Endodermal cell (in vitro differentiated cells): ENCODE results near the gene C19orf85. TPM values are rescaled to one million over a fixed set of nuclear protein-coding genes. Genes with fewer than 3 reads are reported as not detected.

ENCODE experiments used
- DNase-seq: peaks from one replicate; pipeline ENCODE4 v3.0.0-alpha.2; 2017
- H3K27ac ChIP-seq: 2 replicates; pipeline ENCODE4 v1.5.1; 2013; ENCODE audit warnings: mild to moderate bottlenecking, low read depth, low read length, moderate library complexity
- H3K27me3 ChIP-seq: 2 replicates; pipeline ENCODE4 v1.6.1; 2013; ENCODE audit warnings: mild to moderate bottlenecking, low read length, moderate library complexity; ENCODE audit not compliant: insufficient read depth, control insufficient read depth, poor library complexity, severe bottlenecking
- H3K36me3 ChIP-seq: 2 replicates; pipeline ENCODE4 v1.7.0; 2013; ENCODE audit warnings: mild to moderate bottlenecking, low read length, moderate library complexity; ENCODE audit not compliant: control insufficient read depth, insufficient read depth
- H3K4me1 ChIP-seq: one replicate; pipeline ENCODE4 v1.7.0; 2013; ENCODE audit warnings: low read length; ENCODE audit not compliant: control insufficient read depth, insufficient read depth
- H3K4me3 ChIP-seq: 2 replicates; pipeline ENCODE4 v1.5.1; 2013; ENCODE audit warnings: mild to moderate bottlenecking, low read length, moderate library complexity
- H3K9ac ChIP-seq: 2 replicates; pipeline ENCODE4 v1.6.1; 2013; ENCODE audit warnings: mild to moderate bottlenecking, low read length, moderate library complexity; ENCODE audit not compliant: poor library complexity, severe bottlenecking; ENCODE audit errors: extremely low read depth
- H3K9me3 ChIP-seq: 2 replicates; pipeline ENCODE4 v1.6.1; 2013; ENCODE audit warnings: mild to moderate bottlenecking, low read length, moderate library complexity; ENCODE audit not compliant: control insufficient read depth
- H3K27ac Mint-ChIP-seq: 2 replicates; pipeline ENCODE4 v1.8.0; 2020; ENCODE audit warnings: mixed read lengths
- H3K27me3 Mint-ChIP-seq: 2 replicates; pipeline ENCODE4 v1.8.0; 2021; ENCODE audit warnings: mild to moderate bottlenecking, mixed read lengths; ENCODE audit not compliant: insufficient read depth
- H3K36me3 Mint-ChIP-seq: 2 replicates; pipeline ENCODE4 v1.8.0; 2020; ENCODE audit warnings: low read depth, mixed read lengths
- H3K4me1 Mint-ChIP-seq: 2 replicates; pipeline ENCODE4 v1.8.0; 2020; ENCODE audit warnings: mixed read lengths
- H3K4me3 Mint-ChIP-seq: 2 replicates; pipeline ENCODE4 v1.8.0; 2020; ENCODE audit warnings: mild to moderate bottlenecking, moderate library complexity, mixed read lengths
- H3K9me3 Mint-ChIP-seq: 2 replicates; pipeline ENCODE4 v1.8.0; 2020; ENCODE audit warnings: mild to moderate bottlenecking, mixed read lengths
- WGBS, 2 experiments: methylation state at CpG; one replicate each; pipeline versions ENCODE4 v1.1.5 to v1.1.7; 2013; ENCODE audit warnings: missing lambda C conversion rate in 2 of 2, mixed read lengths in 1 of 2; ENCODE audit not compliant: insufficient coverage in 1 of 2, insufficient read length in 1 of 2; 5-methylcytosine and 5-hydroxymethylcytosine counted together
- total RNA-seq, 2 donors: library from RNA; stranded (reverse); fragmentation: NEBNext Ultra II Directional in 1 of 2; extraction: Animal tissue kit (Norgen Biotek cat#: 25700) in 1 of 2; gene quantifications; 2 replicates in 1 of 2; 3 replicates in 1 of 2; pipeline ENCODE4 v1.2.1, GENCODE V29; 2021
- TF ChIP-seq, protein P1 (sequence below): fragments of 200-600 bp; sonication (generic); conservative IDR thresholded peaks from 2 replicates; pipeline ENCODE4 v1.5.0; 2021; ENCODE audit warnings: antibody characterized with exemption, mild to moderate bottlenecking

C19orf85 gene
- total RNA-seq, 2 donors from 2014 or later = 0.62 to 2.3 TPM

DNA sequence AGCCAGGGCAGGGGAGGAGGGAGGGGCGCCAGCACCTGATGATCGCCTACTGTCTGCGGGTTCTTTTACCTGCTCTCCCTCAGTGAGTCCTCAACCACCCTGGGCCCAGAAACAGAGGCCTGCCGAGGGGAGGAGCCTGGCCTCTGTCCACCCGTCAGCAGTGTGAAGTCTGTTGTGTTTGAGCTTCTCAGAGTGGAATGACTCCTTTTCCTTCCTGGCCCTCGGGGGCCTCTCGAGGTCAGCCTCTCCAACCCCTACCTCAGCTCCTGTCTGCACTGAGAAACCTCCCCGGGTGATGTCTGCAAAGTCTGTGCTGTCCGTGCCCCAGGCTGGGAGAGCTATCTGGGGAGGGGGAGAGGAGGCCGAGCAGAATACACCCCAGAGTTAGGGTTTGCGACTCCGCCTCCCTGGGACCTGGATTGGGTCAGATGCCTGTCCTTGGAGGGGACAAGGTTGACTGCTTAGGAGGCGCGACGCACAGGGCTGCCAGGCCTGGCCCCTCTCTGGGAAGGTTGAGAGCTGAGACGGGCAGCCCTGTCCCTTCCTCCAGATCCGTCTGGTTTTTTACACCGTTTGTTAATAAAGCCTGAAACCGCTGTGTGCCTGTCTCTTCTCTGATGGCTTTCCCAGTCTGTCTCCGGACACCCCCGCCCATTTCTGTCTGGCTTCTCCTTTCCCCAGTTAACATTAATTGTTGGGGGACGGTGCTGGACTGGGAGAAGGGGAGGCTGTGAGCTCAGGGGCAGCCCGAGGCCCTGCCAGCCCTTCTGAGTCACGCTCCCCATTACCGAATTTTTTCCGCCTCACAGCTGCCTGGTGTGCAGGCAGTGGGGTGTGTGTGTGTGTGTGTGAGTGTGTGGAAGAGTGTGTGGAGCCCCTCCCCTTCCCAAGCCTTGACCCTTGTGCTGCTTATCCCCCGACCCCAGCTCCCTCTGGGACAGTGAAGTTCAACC, 22.7 kb upstream of the C19orf85 start:
- peak overlapping the region; percentile 58 for H3K27ac Mint-ChIP-seq
- no peaks in the 10 kb centered on the region for H3K9me3 Mint-ChIP-seq
- DNase-seq = peak; percentile 78
- Histone ChIP-seq H3K9me3 (no peaks in the 10 kb centered on the region), H3K36me3 (no peaks in the 10 kb centered on the region), H3K4me3 (no peak overlapping the region), H3K27ac (peak overlapping the region; percentile 76), H3K4me1 (peaks cover 17% of the 10 kb centered on the region), H3K9ac (no peak overlapping the region), H3K27me3 (no peaks in the 10 kb centered on the region)
- peaks cover 5% of the 10 kb centered on the region for H3K27me3 Mint-ChIP-seq
- 39 to 56% methylated on average over 14 to 21 of the region's 27 CpGs for whole genome bisulfite sequencing, 2 experiments
- H3K4me3 Mint-ChIP-seq = peak overlapping the region; percentile 33
- H3K4me1 Mint-ChIP-seq = peaks cover 15% of the 10 kb centered on the region
- TF ChIP-seq, protein P1, sequence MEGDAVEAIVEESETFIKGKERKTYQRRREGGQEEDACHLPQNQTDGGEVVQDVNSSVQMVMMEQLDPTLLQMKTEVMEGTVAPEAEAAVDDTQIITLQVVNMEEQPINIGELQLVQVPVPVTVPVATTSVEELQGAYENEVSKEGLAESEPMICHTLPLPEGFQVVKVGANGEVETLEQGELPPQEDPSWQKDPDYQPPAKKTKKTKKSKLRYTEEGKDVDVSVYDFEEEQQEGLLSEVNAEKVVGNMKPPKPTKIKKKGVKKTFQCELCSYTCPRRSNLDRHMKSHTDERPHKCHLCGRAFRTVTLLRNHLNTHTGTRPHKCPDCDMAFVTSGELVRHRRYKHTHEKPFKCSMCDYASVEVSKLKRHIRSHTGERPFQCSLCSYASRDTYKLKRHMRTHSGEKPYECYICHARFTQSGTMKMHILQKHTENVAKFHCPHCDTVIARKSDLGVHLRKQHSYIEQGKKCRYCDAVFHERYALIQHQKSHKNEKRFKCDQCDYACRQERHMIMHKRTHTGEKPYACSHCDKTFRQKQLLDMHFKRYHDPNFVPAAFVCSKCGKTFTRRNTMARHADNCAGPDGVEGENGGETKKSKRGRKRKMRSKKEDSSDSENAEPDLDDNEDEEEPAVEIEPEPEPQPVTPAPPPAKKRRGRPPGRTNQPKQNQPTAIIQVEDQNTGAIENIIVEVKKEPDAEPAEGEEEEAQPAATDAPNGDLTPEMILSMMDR = no peak
- H3K36me3 Mint-ChIP-seq = no peaks in the 10 kb centered on the region

DNA sequence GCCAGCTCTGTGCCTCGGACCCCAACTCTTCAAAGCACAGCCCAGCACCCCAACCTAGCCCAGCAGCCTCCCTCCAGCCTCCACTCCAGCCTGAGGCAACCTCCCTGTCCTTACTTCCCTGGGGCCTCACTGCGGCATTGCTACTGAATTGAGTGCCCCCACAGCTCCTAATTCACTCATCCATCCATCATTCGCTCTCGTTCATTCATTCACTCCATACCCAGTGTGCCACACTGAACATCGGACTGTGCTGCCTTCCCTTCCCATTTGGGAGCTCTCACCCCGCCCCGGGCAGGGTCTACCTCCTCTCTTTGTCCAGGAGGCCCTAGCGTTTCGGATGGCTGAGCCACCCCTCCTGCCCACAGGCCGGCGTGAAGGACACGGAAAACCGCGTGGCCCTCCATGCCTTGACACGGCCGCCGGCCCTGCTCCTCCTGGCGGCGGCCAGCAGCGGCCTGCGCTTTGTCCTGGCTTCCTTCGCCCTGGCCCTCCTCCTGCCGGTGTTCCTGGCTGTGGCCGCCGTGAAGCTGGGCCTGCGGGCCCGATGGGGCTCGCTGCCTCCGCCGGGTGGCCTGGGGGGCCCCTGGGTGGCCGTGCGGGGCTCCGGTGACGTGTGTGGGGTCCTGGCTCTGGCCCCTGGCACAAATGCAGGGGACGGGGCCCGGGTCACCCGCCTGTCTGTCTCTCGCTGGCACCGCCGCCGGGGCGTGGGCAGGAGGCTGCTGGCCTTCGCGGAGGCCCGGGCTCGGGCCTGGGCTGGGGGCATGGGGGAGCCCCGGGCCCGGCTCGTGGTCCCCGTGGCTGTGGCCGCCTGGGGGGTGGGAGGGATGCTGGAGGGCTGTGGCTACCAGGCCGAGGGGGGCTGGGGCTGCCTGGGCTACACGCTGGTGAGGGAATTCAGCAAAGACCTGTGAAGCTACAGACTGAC, 21.8 kb upstream of the C19orf85 start:
- Histone ChIP-seq H3K4me1 (peaks cover 17% of the 10 kb centered on the region), H3K9me3 (no peaks in the 10 kb centered on the region), H3K27me3 (no peaks in the 10 kb centered on the region), H3K4me3 (peak overlapping the region; percentile 85), H3K36me3 (no peaks in the 10 kb centered on the region), H3K27ac (peak overlapping the region; percentile 76), H3K9ac (no peak overlapping the region)
- H3K36me3 Mint-ChIP-seq = no peaks in the 10 kb centered on the region
- no peaks in the 10 kb centered on the region for H3K27me3 Mint-ChIP-seq
- no peaks in the 10 kb centered on the region for H3K9me3 Mint-ChIP-seq
- peak; percentile 74 for DNase-seq
- H3K4me1 Mint-ChIP-seq = peaks cover 15% of the 10 kb centered on the region
- TF ChIP-seq, protein P1 = peak; percentile 22
- WGBS, 2 experiments = 88 to 89% methylated on average over 21 to 53 of the region's 53 CpGs
- H3K4me3 Mint-ChIP-seq = peak overlapping the region; percentile 76
- peak overlapping the region; percentile 75 for H3K27ac Mint-ChIP-seq

DNA sequence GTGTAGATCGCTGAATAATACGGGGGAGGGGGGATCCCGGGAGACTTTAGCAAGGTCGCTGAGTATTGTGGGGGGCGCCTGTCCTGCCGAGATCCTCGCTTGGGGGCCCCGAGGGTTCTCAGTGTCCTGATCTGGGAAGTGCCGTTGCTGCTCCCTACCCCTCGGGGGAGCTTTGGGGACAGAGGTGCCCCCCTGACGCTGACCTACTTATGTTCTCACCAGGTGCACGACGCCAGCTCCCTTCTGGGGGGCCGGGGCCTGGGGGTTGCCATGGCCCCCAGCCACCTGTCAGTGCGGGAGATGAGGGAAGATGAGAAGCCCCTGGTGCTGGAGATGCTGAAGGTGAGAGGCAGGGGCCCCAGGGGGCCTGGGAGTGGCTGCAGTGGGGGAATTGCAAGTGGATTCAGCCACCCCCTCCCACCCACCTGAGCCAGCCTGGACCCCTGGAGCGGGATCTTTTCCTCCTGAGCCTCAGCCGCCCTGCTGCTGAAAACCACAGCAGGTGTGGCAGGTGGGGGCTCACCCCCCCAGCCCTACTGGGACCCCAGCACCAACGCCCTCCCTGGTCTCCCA, 21.0 kb upstream of the C19orf85 start:
- Histone ChIP-seq H3K27ac (peak overlapping the region; percentile 86), H3K9ac (peak overlapping the region; percentile 79), H3K4me3 (peak overlapping the region; percentile 85), H3K9me3 (no peaks in the 10 kb centered on the region), H3K4me1 (peaks cover 17% of the 10 kb centered on the region), H3K27me3 (no peaks in the 10 kb centered on the region), H3K36me3 (peaks cover 5% of the 10 kb centered on the region)
- Mint-ChIP-seq H3K36me3 (no peaks in the 10 kb centered on the region), H3K27me3 (no peaks in the 10 kb centered on the region), H3K4me3 (peak overlapping the region; percentile 76), H3K27ac (peak overlapping the region; percentile 89), H3K9me3 (no peaks in the 10 kb centered on the region), H3K4me1 (peaks cover 15% of the 10 kb centered on the region)
- DNase-seq = peak; percentile 69
- WGBS, 2 experiments = 16 to 28% methylated on average over 7 to 18 of the region's 18 CpGs
- TF ChIP-seq, protein P1 = no peak
